B cell (primary cell): ENCODE measurements around the gene ZBTB34. TPM values are rescaled to one million over a fixed set of nuclear protein-coding genes. Genes with fewer than 3 reads are reported as not detected.

ENCODE experiments used
- ATAC-seq: fragments of 200-7000 bp; cut with Tn5 transposase; one replicate; pipeline ENCODE4 v1.10.0; 2021; ENCODE audit warnings: low read depth, mild to moderate bottlenecking, moderate number of reproducible peaks, moderate library complexity
- CTCF ChIA-PET: fragments of 350-600 bp; sonication (Branson Sonifier 250); formaldehyde crosslinking; loops from one replicate; lab custom pipeline; 2021; ENCODE audit warnings: antibody characterized with exemption, inconsistent platforms; lab: Charles Lee
- POLR2A ChIA-PET: fragments of 350-600 bp; sonication (Branson Sonifier 250); formaldehyde crosslinking; loops from one replicate; lab custom pipeline; 2021; ENCODE audit warnings: antibody characterized with exemption; lab: Charles Lee
- DNase-seq: peaks from one replicate; pipeline ENCODE4 v3.0.0; 2013
- H2AFZ ChIP-seq: 2 replicates; pipeline ENCODE4 v1.6.1; 2012; ENCODE audit warnings: mild to moderate bottlenecking, low read depth, low read length; ENCODE audit not compliant: insufficient read depth, poor library complexity, severe bottlenecking
- H3K27ac ChIP-seq, 2 donors: 1 replicate in 1 of 2; 2 replicates in 1 of 2; pipeline ENCODE4 v1.5.1; 2012 to 2013; ENCODE audit warnings: low read length in 2 of 2, mild to moderate bottlenecking in 2 of 2, moderate library complexity in 1 of 2
- H3K27me3 ChIP-seq, 4 experiments: fragments of 200-600 bp in 1 of 4; sonication (generic) in 1 of 4; replicated peaks in 1 of 4; 1 replicate in 2 of 4; 2 replicates in 2 of 4; pipeline versions ENCODE4 v1.6.1 to v1.7.0; 2013 to 2016; ENCODE audit warnings: low read length in 3 of 4, mild to moderate bottlenecking in 2 of 4, mixed read lengths in 1 of 4, moderate library complexity in 1 of 4; ENCODE audit not compliant: insufficient read depth in 4 of 4, control insufficient read depth in 3 of 4; ENCODE audit errors: control extremely low read depth in 1 of 4
- H3K36me3 ChIP-seq, 2 experiments: replicated peaks in 1 of 2; 1 replicate in 1 of 2; 2 replicates in 1 of 2; pipeline versions ENCODE4 v1.6.1 to v1.7.1; 2013; ENCODE audit warnings: low read length in 1 of 2; ENCODE audit not compliant: insufficient read depth in 2 of 2, control insufficient read depth in 1 of 2; ENCODE audit errors: control extremely low read depth in 1 of 2, extremely low read depth in 1 of 2
- H3K4me1 ChIP-seq, 2 donors: fragments of 200-600 bp in 1 of 2; sonication (generic) in 1 of 2; 1 replicate in 1 of 2; 2 replicates in 1 of 2; pipeline versions ENCODE4 v1.5.1 to v1.6.1; 2013 to 2017; ENCODE audit warnings: low read length in 2 of 2; ENCODE audit not compliant: control insufficient read depth in 2 of 2, insufficient read depth in 2 of 2
- H3K4me2 ChIP-seq: replicated peaks from 2 replicates; pipeline ENCODE3; 2012; ENCODE audit warnings: mild to moderate bottlenecking, low read depth, low read length; ENCODE audit not compliant: poor library complexity, severe bottlenecking
- H3K4me3 ChIP-seq, 5 experiments: fragments of 200-600 bp in 1 of 5; sonication (generic) in 1 of 5; 1 replicate in 3 of 5; 2 replicates in 2 of 5; pipeline versions ENCODE4 v1.5.1 to v1.7.0; 2011 to 2016; ENCODE audit warnings: low read length in 4 of 5, mild to moderate bottlenecking in 4 of 5, low read depth in 2 of 5, control low read depth in 1 of 5, moderate library complexity in 1 of 5; ENCODE audit not compliant: insufficient read depth in 1 of 5; ENCODE audit errors: control extremely low read depth in 1 of 5, extremely low read depth in 1 of 5
- H3K79me2 ChIP-seq: fragments of 200-600 bp; sonication (generic); one replicate; pipeline ENCODE4 v1.6.0; 2016; ENCODE audit warnings: low read length; ENCODE audit not compliant: control insufficient read depth, insufficient read depth
- H3K9ac ChIP-seq: fragments of 200-600 bp; sonication (generic); 2 replicates; pipeline ENCODE4 v1.6.1; 2017; ENCODE audit warnings: mild to moderate bottlenecking, low read length, moderate library complexity
- H3K9me3 ChIP-seq, 3 donors: one replicate each; pipeline versions ENCODE4 v1.6.1 to v1.7.1; 2013; ENCODE audit warnings: low read length in 2 of 3; ENCODE audit not compliant: control insufficient read depth in 2 of 3, insufficient read depth in 1 of 3; ENCODE audit errors: control extremely low read depth in 1 of 3
- H4K20me1 ChIP-seq: 2 replicates; pipeline ENCODE4 v1.6.0; 2012; ENCODE audit warnings: mild to moderate bottlenecking, low read length; ENCODE audit not compliant: insufficient read depth, control insufficient read depth, poor library complexity, severe bottlenecking
- H3K27ac Mint-ChIP-seq: one replicate; pipeline ENCODE4 v1.8.0; 2021; ENCODE audit warnings: mixed read lengths
- H3K27me3 Mint-ChIP-seq: one replicate; pipeline ENCODE4 v1.8.0; 2021; ENCODE audit warnings: mixed read lengths
- H3K4me1 Mint-ChIP-seq: one replicate; pipeline ENCODE4 v1.8.0; 2021; ENCODE audit warnings: mixed read lengths
- H3K4me3 Mint-ChIP-seq: one replicate; pipeline ENCODE4 v1.8.0; 2021; ENCODE audit warnings: mixed read lengths
- H3K9me3 Mint-ChIP-seq: one replicate; pipeline ENCODE4 v1.8.0; 2022; ENCODE audit warnings: mixed read lengths; ENCODE audit not compliant: insufficient read depth
- CTCF ChIP-seq: fragments of 200-600 bp; IDR thresholded peaks from one replicate; pipeline ENCODE4 v1.8.0; 2022; ENCODE audit warnings: antibody characterized with exemption, mild to moderate bottlenecking
- EZH2 ChIP-seq: IDR thresholded peaks from 2 replicates; pipeline ENCODE4 v1.6.1; 2012; ENCODE audit warnings: borderline replicate concordance, low read depth, mild to moderate bottlenecking, moderate library complexity, low read length; ENCODE audit not compliant: insufficient read depth, poor library complexity, severe bottlenecking
- WGBS: methylation state at CpG from one replicate; pipeline ENCODE4 v1.1.5; 2013; ENCODE audit warnings: missing lambda C conversion rate; ENCODE audit not compliant: insufficient coverage; 5-methylcytosine and 5-hydroxymethylcytosine counted together
- intact Hi-C: fragments of 100-400 bp; cut with micrococcal nuclease; formaldehyde crosslinking; loops from one replicate; pipeline ENCODE4 v1.10.0; 2022
- polyA plus RNA-seq: library from polyadenylated mRNA; depleted of rRNA; stranded (reverse); fragments of >200 nt; gene quantifications from 2 replicates; pipeline ENCODE4 v1.2.3, GENCODE V29; 2012
- total RNA-seq, 2 donors: library from RNA; stranded (reverse); fragments of 120-200 nt in 1 of 2; gene quantifications; 1 replicate in 1 of 2; 2 replicates in 1 of 2; pipeline versions ENCODE4 v1.2.3 to v1.2.4, GENCODE V29; 2013 to 2022

Gene ZBTB34
- total and polyA plus RNA-seq, 2 donors (not counting 1 experiment from before 2014, with no cell fraction given), result 3.8 to 12.1 TPM

GRCh38 chr9:126926364-126926763 lies 65.9 kb downstream of the ZBTB34 start:
- Histone ChIP-seq H2AFZ (no peak overlapping the region), H3K36me3 (peaks cover 0 to 3% of the 10 kb centered on the region in 2 experiments), H3K27ac (no peak overlapping the region), H3K4me1 (no peaks in the 10 kb centered on the region), H3K4me2 (no peak overlapping the region), H3K9ac (no peak overlapping the region), H3K79me2 (peaks cover 63% of the 10 kb centered on the region), H3K9me3 (no peaks in the 10 kb centered on the region), H4K20me1 (peaks cover 49% of the 10 kb centered on the region), H3K27me3 (no peaks in the 10 kb centered on the region), H3K4me3 (no peak overlapping the region)
- no peak for DNase-seq
- ChIA-PET POLR2A (no interaction called here), CTCF (interaction anchor here (2.7 kb wide), 1 partner anchor 15 kb away, joined by 16 read pairs; no protein-coding TSS in a partner anchor)
- WGBS, result 85% methylated on average over 2 of the region's 2 CpGs
- Mint-ChIP-seq H3K27ac (no peak overlapping the region), H3K4me1 (no peaks in the 10 kb centered on the region), H3K4me3 (no peak overlapping the region), H3K27me3 (no peaks in the 10 kb centered on the region), H3K9me3 (no peaks in the 10 kb centered on the region)
- intact Hi-C loops, result no loop called here
- ATAC-seq, result no peak
- TF ChIP-seq CTCF, result no peak
- no peak for TF ChIP-seq EZH2

- Histone ChIP-seq H3K27me3 (no peaks in the 10 kb centered on the region), H3K4me2 (no peak overlapping the region), H3K27ac (no peak overlapping the region), H3K9ac (no peak overlapping the region), H3K4me3 (no peak overlapping the region), H3K79me2 (peaks cover 56% of the 10 kb centered on the region), H3K36me3 (peaks cover 0 to 3% of the 10 kb centered on the region in 2 experiments), H3K9me3 (no peaks in the 10 kb centered on the region), H3K4me1 (no peaks in the 10 kb centered on the region), H2AFZ (no peak overlapping the region), H4K20me1 (peaks cover 46% of the 10 kb centered on the region)
- Mint-ChIP-seq H3K4me3 (no peak overlapping the region), H3K27ac (no peak overlapping the region), H3K9me3 (no peaks in the 10 kb centered on the region), H3K27me3 (no peaks in the 10 kb centered on the region), H3K4me1 (no peaks in the 10 kb centered on the region)
- 73% methylated on average over 3 of the region's 6 CpGs for WGBS
- no peak for DNase-seq
- CTCF ChIA-PET, result interaction anchor here (2.7 kb wide), 1 partner anchor 14 kb away, joined by 16 read pairs; no protein-coding TSS in a partner anchor
- POLR2A ChIA-PET, result no interaction called here
- intact Hi-C loops, result no loop called here
- no peak for ATAC-seq
- no peak for TF ChIP-seq EZH2
- TF ChIP-seq CTCF, result no peak
These were observed 67.0 kb downstream of the ZBTB34 start for GRCh38 chr9:126927419-126927818.
